Stomach smooth muscle (tissue), 2 donors: ENCODE results near the gene SERPIND1.

Experiments used
- H3K27ac ChIP-seq: one replicate; pipeline ENCODE4 v1.7.0; 2013; ENCODE audit warnings: mild to moderate bottlenecking, low read length, inconsistent platforms
- H3K27me3 ChIP-seq, 2 donors: one replicate each; pipeline ENCODE4 v1.7.0; 2013; ENCODE audit warnings: low read length in 2 of 2; ENCODE audit not compliant: insufficient read depth in 2 of 2, control insufficient read depth in 1 of 2
- H3K36me3 ChIP-seq, 2 donors: one replicate each; pipeline ENCODE4 v1.7.0; 2013; ENCODE audit warnings: low read length in 2 of 2; ENCODE audit not compliant: control insufficient read depth in 2 of 2, insufficient read depth in 2 of 2
- H3K4me1 ChIP-seq: one replicate; pipeline ENCODE4 v1.7.0; 2013; ENCODE audit warnings: low read length; ENCODE audit not compliant: control insufficient read depth, insufficient read depth
- H3K4me3 ChIP-seq, 2 donors: one replicate each; pipeline ENCODE4 v1.7.0; 2013; ENCODE audit warnings: low read length in 2 of 2
- H3K9ac ChIP-seq, 2 donors: one replicate each; pipeline ENCODE4 v1.7.0; 2013; ENCODE audit warnings: low read length in 2 of 2, mild to moderate bottlenecking in 1 of 2
- H3K9me3 ChIP-seq, 2 donors: one replicate each; pipeline ENCODE4 v1.7.0; 2013; ENCODE audit warnings: low read length in 2 of 2; ENCODE audit not compliant: control insufficient read depth in 2 of 2
- donor health status: healthy.
- donor health status: Pancreatic carcinoma.

Gene SERPIND1

GRCh38 chr22:20807315-20807752 is 33.4 kb downstream of the SERPIND1 start:
- H3K36me3 ChIP-seq, result peaks cover 53 to 67% of the 10 kb centered on the region in 2 donors
- no peaks in the 10 kb centered on the region for H3K9me3 ChIP-seq
- H3K9ac ChIP-seq, result no peak overlapping the region

GRCh38 chr22:20808844-20809243 is 34.9 kb downstream of the SERPIND1 start:
- Histone ChIP-seq H3K9me3 (no peaks in the 10 kb centered on the region), H3K27ac (no peak overlapping the region), H3K9ac (no peak overlapping the region), H3K4me1 (no peaks in the 10 kb centered on the region), H3K36me3 (peaks cover 54 to 61% of the 10 kb centered on the region in 2 donors), H3K27me3 (no peaks in the 10 kb centered on the region), H3K4me3 (no peak overlapping the region)

More at GRCh38 chr22:20807315-20807752, 33.4 kb downstream of the SERPIND1 start:
- H3K27me3 ChIP-seq, result no peaks in the 10 kb centered on the region
- H3K4me3 ChIP-seq, result no peak overlapping the region
- no peaks in the 10 kb centered on the region for H3K4me1 ChIP-seq
- no peak overlapping the region for H3K27ac ChIP-seq

DNA sequence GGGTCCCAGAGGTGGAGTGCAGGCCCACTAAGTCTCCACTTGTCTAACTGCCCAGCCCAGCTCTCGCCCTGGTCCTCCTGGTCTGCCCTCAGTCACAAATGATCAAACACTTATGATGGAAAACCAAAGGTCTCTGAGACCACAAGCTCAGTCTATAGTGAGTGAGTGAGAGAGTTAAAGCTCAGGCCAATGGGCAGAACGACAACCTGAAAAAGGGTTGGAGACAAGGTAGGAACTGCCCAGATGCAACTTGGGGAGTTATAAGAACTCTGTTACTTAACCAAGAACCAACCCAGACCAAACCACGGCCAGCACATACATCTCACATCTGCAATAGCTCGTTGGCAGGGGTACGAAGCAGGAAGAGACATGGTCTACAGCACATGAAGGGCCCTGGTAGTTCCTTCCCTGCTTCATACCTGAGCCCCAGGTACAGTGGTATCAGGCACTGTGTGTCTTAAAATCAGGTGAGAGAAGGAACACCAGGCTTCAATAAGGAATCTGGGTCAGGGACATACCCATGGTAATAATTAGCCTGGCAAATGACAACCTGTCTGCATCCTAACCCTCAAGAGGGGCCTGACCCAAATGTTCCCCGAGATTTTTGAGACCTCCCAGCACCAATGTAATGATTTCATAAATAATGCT is 35.7 kb downstream of the SERPIND1 start:
- Histone ChIP-seq H3K9ac (no peak overlapping the region), H3K36me3 (peaks cover 45 to 55% of the 10 kb centered on the region in 2 donors), H3K9me3 (no peaks in the 10 kb centered on the region), H3K27ac (no peak overlapping the region), H3K4me3 (no peak overlapping the region), H3K4me1 (no peaks in the 10 kb centered on the region), H3K27me3 (no peaks in the 10 kb centered on the region)

- Histone ChIP-seq H3K4me3 (no peak overlapping the region), H3K4me1 (no peaks in the 10 kb centered on the region), H3K27ac (no peak overlapping the region)
Observed at GRCh38 chr22:20810645-20811044, 36.7 kb downstream of the SERPIND1 start.

DNA sequence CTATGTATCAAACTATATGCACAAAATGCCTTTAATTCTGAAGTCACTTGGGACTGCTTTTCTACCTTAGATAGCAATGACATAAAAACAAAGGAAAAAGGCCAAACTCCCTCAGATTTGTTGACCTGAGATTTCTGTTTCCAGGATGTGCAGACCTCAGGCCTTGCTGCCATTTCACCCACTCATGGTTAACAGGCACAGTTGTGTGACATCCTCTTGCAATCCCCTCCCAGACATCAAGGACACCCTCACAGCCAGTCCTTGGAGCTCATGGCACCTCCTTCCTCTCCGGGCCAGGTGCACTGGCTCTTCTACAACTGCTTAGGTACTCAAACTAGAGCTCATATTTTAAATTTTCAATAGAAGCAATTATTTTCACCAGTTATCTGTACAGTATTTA is 37.3 kb downstream of the SERPIND1 start:
- Histone ChIP-seq H3K27ac (no peak overlapping the region), H3K9me3 (no peaks in the 10 kb centered on the region), H3K4me3 (no peak overlapping the region), H3K9ac (no peak overlapping the region), H3K27me3 (no peaks in the 10 kb centered on the region), H3K4me1 (no peaks in the 10 kb centered on the region), H3K36me3 (peaks cover 39 to 51% of the 10 kb centered on the region in 2 donors)

More at GRCh38 chr22:20810645-20811044, 36.7 kb downstream of the SERPIND1 start:
- H3K36me3 ChIP-seq, result peaks cover 39 to 54% of the 10 kb centered on the region in 2 donors
- no peak overlapping the region for H3K9ac ChIP-seq
- H3K9me3 ChIP-seq, result no peaks in the 10 kb centered on the region
- H3K27me3 ChIP-seq, result no peaks in the 10 kb centered on the region

GRCh38 chr22:20811971-20812660 is 38.2 kb downstream of the SERPIND1 start:
- H3K27me3 ChIP-seq, result no peaks in the 10 kb centered on the region
- no peak overlapping the region for H3K4me3 ChIP-seq
- no peak overlapping the region for H3K9ac ChIP-seq
- no peaks in the 10 kb centered on the region for H3K4me1 ChIP-seq
- no peaks in the 10 kb centered on the region for H3K9me3 ChIP-seq
- peaks cover 43 to 52% of the 10 kb centered on the region in 2 donors for H3K36me3 ChIP-seq
- no peak overlapping the region for H3K27ac ChIP-seq

- Histone ChIP-seq H3K36me3 (peaks cover 40 to 48% of the 10 kb centered on the region in 2 donors), H3K4me1 (no peaks in the 10 kb centered on the region), H3K27ac (no peak overlapping the region), H3K27me3 (no peaks in the 10 kb centered on the region), H3K4me3 (no peak overlapping the region), H3K9ac (no peak overlapping the region), H3K9me3 (no peaks in the 10 kb centered on the region)
Observed at GRCh38 chr22:20813056-20813455, 39.1 kb downstream of the SERPIND1 start.

GRCh38 chr22:20814221-20814808 is 40.4 kb downstream of the SERPIND1 start:
- Histone ChIP-seq H3K9ac (no peak overlapping the region), H3K9me3 (no peaks in the 10 kb centered on the region), H3K4me1 (no peaks in the 10 kb centered on the region), H3K27me3 (no peaks in the 10 kb centered on the region), H3K36me3 (peaks cover 47 to 48% of the 10 kb centered on the region in 2 donors), H3K27ac (no peak overlapping the region), H3K4me3 (no peak overlapping the region)

GRCh38 chr22:20815477-20816050 is 41.7 kb downstream of the SERPIND1 start:
- H3K36me3 ChIP-seq, result peaks cover 43 to 48% of the 10 kb centered on the region in 2 donors
- H3K27ac ChIP-seq, result no peak overlapping the region

GRCh38 chr22:20816559-20816958 is 42.6 kb downstream of the SERPIND1 start:
- Histone ChIP-seq H3K9ac (no peak overlapping the region), H3K36me3 (peaks cover 36 to 43% of the 10 kb centered on the region in 2 donors), H3K4me3 (no peak overlapping the region), H3K27me3 (no peaks in the 10 kb centered on the region), H3K27ac (no peak overlapping the region), H3K4me1 (no peaks in the 10 kb centered on the region), H3K9me3 (no peaks in the 10 kb centered on the region)

More at GRCh38 chr22:20815477-20816050, 41.7 kb downstream of the SERPIND1 start:
- no peaks in the 10 kb centered on the region for H3K4me1 ChIP-seq
- no peak overlapping the region for H3K9ac ChIP-seq
- no peak overlapping the region for H3K4me3 ChIP-seq
- no peaks in the 10 kb centered on the region for H3K27me3 ChIP-seq
- no peaks in the 10 kb centered on the region for H3K9me3 ChIP-seq
